GM06990 (cell line): ENCODE measurements around the gene GCSAM.

Experiments used
- DNase-seq: peaks from one replicate; pipeline ENCODE4 v3.0.0-alpha.2; 2011; ENCODE audit not compliant: insufficient read length; ENCODE audit errors: extremely low read depth
- H3K27me3 ChIP-seq: replicated peaks from 2 replicates; pipeline ENCODE4 v1.6.0; 2011; ENCODE audit warnings: low read length; ENCODE audit not compliant: control insufficient read depth, insufficient read depth
- H3K36me3 ChIP-seq: 2 replicates; pipeline ENCODE4 v1.5.1; 2011; ENCODE audit warnings: low read length; ENCODE audit not compliant: control insufficient read depth, insufficient read depth
- H3K4me3 ChIP-seq: replicated peaks from 2 replicates; pipeline ENCODE4 v1.5.1; 2011; ENCODE audit warnings: low read depth, mild to moderate bottlenecking, control low read depth, low read length
- CTCF ChIP-seq: IDR thresholded peaks from 2 replicates; pipeline ENCODE4 v1.5.1; 2011; ENCODE audit warnings: low read length, control low read depth, mild to moderate bottlenecking, inconsistent platforms; ENCODE audit not compliant: insufficient read depth, poor library complexity, severe bottlenecking

The GCSAM gene

DNA sequence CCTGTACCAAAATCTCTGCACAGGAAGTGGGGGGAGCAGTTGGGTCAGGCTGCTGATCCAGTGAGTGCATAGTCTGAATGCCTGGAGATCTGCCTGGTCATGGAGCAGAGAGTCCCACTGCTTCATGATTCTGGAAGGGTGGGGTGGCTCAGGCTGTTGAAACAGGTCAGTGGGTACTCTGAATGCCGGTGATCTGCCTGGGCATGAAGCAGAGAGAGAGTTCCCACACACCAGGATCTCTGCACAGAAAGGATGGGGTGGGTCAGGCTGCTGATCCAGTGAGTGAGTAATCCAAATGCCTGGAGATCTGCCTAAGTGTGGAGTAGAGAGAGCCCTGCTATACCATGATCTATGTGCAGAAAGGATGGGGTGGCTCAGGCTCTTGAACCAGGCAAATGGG, 16.1 kb upstream of the GCSAM start:
- H3K27me3 ChIP-seq, result no peaks in the 10 kb centered on the region
- no peak for TF ChIP-seq CTCF
- no peak for DNase-seq
- H3K4me3 ChIP-seq, result no peak overlapping the region
- H3K36me3 ChIP-seq, result no peaks in the 10 kb centered on the region

DNA sequence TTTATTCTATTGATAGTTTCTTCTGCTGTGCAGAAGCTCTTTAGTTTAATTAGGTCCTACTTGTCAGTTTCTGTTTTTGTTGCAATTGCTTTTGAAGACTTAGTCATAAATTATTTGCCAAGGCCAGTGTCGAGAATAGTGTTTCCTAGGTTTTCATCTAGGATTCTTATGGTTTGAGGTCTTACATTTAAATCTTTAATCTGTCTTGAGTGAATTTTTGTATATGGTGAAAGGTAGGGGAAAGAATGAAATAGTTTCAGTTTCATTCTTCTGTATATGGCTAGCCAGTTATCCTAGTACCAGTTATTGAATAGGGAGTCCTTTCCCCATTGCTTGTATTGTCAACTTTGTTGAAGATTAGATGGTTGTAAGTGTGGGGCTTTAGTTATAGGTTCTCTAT, 10.6 kb upstream of the GCSAM start:
- Histone ChIP-seq H3K4me3 (no peak overlapping the region), H3K36me3 (no peaks in the 10 kb centered on the region), H3K27me3 (no peaks in the 10 kb centered on the region)
- no peak for DNase-seq
- TF ChIP-seq CTCF, result no peak

GRCh38 chr3:112143251-112143650, 10.2 kb upstream of the GCSAM start:
- H3K4me3 ChIP-seq, result no peak overlapping the region
- no peaks in the 10 kb centered on the region for H3K27me3 ChIP-seq
- TF ChIP-seq CTCF, result no peak
- H3K36me3 ChIP-seq, result no peaks in the 10 kb centered on the region
- no peak for DNase-seq

DNA sequence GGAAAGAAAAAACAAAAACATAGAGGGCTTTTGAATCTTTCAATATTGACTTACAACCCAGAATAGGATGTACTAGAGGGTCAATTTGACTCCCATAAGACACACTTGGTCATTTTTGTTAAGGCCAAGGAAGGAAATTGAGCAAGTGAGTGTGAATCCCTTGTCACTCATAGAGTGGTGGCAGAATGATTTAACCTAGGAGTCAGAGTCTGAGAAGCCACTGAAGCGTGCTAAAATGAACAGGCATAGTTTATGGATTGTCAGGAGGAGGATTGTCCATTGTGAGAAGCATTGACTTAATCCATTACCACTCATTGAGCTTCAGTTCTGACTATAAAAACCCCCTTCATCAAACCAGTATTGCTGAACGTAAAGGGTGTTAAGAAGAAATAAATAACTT, 8.2 kb upstream of the GCSAM start:
- no peak overlapping the region for H3K4me3 ChIP-seq
- H3K27me3 ChIP-seq, result no peaks in the 10 kb centered on the region
- H3K36me3 ChIP-seq, result no peaks in the 10 kb centered on the region
- no peak for DNase-seq
- no peak for TF ChIP-seq CTCF

GRCh38 chr3:112140584-112140983, 7.5 kb upstream of the GCSAM start:
- H3K4me3 ChIP-seq, result no peak overlapping the region
- no peak for DNase-seq
- no peaks in the 10 kb centered on the region for H3K36me3 ChIP-seq
- TF ChIP-seq CTCF, result no peak
- no peaks in the 10 kb centered on the region for H3K27me3 ChIP-seq

- no peak for DNase-seq
- no peaks in the 10 kb centered on the region for H3K27me3 ChIP-seq
- H3K36me3 ChIP-seq, result no peaks in the 10 kb centered on the region
- H3K4me3 ChIP-seq, result no peak overlapping the region
- no peak for TF ChIP-seq CTCF
Observed at GRCh38 chr3:112138219-112138969, 5.3 kb upstream of the GCSAM start.
